Measurements from ENCODE around the gene KDM6A.

The KDM6A gene

DNA sequence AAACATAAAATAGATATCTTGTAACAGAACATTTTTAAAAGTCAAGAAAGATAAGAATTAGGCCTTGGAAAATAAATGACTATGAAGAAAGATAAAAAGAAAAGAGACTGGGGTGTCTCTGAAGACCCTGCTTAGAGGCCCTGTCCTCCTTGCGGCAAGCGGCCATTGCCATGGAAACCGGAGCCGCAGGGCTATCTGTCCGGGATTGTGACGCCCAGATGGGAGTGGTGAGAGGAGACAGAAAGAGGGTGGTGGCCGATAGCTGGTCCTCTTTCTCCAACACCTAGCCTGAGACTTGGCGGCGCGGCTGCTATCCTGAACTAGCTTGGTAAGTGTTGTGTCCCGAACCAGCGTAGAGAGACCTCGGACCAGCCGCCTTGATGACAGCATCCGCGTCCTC is 29.2 kb upstream of the KDM6A start, which contains the start of gene DUSP21:
Gene DUSP21 (plus strand): TSS at position 269 of the 400 bp plus-strand sequence. CDS start 112 bp downstream, at position 381.
- TF ChIP-seq ZBTB7A (IDR thresholded peaks at IDR 0.05; ENCODE audit: low read depth) (no peak), TAF1 (IDR thresholded peaks at IDR 0.05; ENCODE audit: low read depth) (no peak), NFIC (IDR thresholded peaks at IDR 0.05) (no peak), EP300 (IDR thresholded peaks at IDR 0.05; ENCODE audit: borderline replicate concordance) (no peak)
- TF ChIP-seq, protein P1, sequence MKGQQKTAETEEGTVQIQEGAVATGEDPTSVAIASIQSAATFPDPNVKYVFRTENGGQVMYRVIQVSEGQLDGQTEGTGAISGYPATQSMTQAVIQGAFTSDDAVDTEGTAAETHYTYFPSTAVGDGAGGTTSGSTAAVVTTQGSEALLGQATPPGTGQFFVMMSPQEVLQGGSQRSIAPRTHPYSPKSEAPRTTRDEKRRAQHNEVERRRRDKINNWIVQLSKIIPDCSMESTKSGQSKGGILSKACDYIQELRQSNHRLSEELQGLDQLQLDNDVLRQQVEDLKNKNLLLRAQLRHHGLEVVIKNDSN (IDR thresholded peaks at IDR 0.05): no peak
- TF ChIP-seq, protein P2, sequence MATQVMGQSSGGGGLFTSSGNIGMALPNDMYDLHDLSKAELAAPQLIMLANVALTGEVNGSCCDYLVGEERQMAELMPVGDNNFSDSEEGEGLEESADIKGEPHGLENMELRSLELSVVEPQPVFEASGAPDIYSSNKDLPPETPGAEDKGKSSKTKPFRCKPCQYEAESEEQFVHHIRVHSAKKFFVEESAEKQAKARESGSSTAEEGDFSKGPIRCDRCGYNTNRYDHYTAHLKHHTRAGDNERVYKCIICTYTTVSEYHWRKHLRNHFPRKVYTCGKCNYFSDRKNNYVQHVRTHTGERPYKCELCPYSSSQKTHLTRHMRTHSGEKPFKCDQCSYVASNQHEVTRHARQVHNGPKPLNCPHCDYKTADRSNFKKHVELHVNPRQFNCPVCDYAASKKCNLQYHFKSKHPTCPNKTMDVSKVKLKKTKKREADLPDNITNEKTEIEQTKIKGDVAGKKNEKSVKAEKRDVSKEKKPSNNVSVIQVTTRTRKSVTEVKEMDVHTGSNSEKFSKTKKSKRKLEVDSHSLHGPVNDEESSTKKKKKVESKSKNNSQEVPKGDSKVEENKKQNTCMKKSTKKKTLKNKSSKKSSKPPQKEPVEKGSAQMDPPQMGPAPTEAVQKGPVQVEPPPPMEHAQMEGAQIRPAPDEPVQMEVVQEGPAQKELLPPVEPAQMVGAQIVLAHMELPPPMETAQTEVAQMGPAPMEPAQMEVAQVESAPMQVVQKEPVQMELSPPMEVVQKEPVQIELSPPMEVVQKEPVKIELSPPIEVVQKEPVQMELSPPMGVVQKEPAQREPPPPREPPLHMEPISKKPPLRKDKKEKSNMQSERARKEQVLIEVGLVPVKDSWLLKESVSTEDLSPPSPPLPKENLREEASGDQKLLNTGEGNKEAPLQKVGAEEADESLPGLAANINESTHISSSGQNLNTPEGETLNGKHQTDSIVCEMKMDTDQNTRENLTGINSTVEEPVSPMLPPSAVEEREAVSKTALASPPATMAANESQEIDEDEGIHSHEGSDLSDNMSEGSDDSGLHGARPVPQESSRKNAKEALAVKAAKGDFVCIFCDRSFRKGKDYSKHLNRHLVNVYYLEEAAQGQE (IDR thresholded peaks at IDR 0.05; ENCODE audit: low read depth): no peak

DNA sequence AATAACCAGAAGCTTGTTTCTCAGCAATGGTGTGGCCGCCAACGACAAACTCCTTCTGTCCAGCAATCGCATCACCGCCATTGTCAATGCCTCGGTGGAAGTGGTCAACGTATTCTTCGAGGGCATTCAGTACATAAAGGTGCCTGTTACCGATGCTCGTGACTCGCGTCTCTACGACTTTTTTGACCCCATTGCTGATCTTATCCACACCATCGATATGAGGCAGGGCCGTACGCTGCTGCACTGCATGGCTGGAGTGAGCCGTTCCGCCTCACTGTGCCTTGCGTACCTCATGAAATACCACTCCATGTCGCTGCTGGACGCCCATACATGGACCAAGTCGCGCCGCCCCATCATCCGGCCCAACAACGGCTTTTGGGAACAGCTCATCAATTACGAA is 28.8 kb upstream of the KDM6A start:
- TF ChIP-seq TCF12 (IDR thresholded peaks at IDR 0.05; ENCODE audit: low read depth) (no peak), CREB1 (IDR thresholded peaks at IDR 0.05; ENCODE audit: low read depth) (no peak), EP300 (IDR thresholded peaks at IDR 0.05; ENCODE audit: borderline replicate concordance) (no peak), ZBTB7A (IDR thresholded peaks at IDR 0.05; ENCODE audit: low read depth) (no peak), YY1 (IDR thresholded peaks at IDR 0.05; ENCODE audit: low read depth) (no peak), RAD21 (IDR thresholded peaks at IDR 0.05; ENCODE audit: low read depth) (no peak), TAF1 (IDR thresholded peaks at IDR 0.05; ENCODE audit: low read depth) (no peak), EGR1 (IDR thresholded peaks at IDR 0.05) (no peak), TEAD4 (IDR thresholded peaks at IDR 0.05) (no peak), NFIC (IDR thresholded peaks at IDR 0.05) (no peak), CEBPB (IDR thresholded peaks at IDR 0.05) (no peak), FOXM1 (IDR thresholded peaks at IDR 0.05; ENCODE audit: borderline replicate concordance, low read depth) (no peak)
- TF ChIP-seq, protein P2 (IDR thresholded peaks at IDR 0.05; ENCODE audit: low read depth): no peak
- TF ChIP-seq, protein P1 (IDR thresholded peaks at IDR 0.05): no peak
- TF ChIP-seq, protein P3, sequence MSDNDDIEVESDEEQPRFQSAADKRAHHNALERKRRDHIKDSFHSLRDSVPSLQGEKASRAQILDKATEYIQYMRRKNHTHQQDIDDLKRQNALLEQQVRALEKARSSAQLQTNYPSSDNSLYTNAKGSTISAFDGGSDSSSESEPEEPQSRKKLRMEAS (IDR thresholded peaks at IDR 0.05): no peak

DNA sequence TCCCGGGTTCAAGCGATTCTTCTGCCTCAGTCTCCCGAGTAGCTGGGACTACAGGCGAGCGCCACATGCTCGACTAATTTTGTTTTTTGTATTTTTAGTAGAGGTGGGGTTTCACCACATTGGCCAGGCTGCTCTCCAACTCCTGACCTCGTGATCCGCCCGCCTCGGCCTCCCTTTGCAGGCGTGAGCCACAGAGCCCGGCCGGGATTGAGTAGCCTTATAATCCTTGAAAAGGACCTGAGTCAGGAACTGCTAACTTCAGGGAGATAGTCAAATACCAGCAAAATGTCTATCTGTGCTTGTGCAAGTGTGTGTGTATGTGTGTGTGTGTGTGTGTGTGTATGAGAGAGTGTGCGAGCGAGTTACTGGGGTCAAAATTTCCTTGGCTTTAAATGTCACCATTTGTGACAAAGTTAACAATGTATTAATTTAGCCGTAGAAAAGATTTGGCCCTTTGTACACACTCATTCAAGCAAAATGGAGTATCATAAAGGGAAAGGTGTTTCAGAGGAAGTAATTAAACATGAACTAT is 1.8 kb upstream of the KDM6A start:
- no peak for TF ChIP-seq YY1 (IDR thresholded peaks at IDR 0.05; ENCODE audit: low read depth)

DNA sequence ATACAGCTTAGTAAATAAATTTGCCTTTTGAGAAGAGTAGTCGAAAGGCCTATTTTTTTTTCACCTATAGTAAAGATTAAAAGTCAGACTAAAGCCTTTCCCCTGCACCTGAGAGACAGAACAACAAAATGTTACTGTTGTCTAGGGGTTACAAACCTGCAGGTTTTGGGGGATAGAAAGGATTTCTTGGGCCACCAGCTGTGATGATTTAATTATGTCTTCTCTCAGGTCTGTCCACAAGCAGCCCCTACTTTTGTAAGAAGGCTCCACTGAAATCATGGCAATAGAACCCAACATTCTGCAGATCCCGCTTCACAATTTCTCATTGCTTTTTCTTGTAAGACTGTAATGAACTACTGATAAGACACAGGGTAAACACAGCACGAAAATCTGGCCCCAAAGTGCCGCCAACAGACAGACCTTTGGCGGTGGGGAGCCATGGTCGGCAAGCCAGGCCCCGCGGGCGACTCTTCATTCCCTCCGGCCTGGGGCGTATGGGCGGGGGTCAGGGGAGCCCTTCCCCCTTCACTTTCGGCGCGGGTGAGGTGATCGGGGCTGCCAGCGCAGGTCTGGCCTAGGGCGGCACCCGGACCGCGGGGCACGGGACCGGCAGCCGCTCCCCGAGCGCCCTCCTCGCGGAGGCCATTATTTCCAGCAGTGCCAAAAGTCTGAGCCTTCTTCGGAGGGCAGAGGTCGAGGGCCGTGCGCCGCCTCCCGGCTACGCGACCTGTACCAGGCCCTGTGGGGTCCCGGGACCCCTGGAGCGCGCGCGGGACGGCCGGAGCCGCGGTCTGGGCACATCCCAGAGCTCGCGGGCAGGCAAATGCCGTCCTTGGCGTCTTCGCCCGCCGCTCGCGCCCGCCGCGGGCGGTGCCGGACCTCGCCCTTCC is 812 bp upstream of the KDM6A start:
- no peak for TF ChIP-seq EGR1 (IDR thresholded peaks at IDR 0.05)
- no peak for TF ChIP-seq NFIC (IDR thresholded peaks at IDR 0.05)
- no peak for TF ChIP-seq TEAD4 (IDR thresholded peaks at IDR 0.05)
- no peak for TF ChIP-seq YY1 (IDR thresholded peaks at IDR 0.05; ENCODE audit: low read depth)
- TF ChIP-seq TAF1 (IDR thresholded peaks at IDR 0.05; ENCODE audit: low read depth): no peak
- TF ChIP-seq EP300 (IDR thresholded peaks at IDR 0.05; ENCODE audit: borderline replicate concordance): no peak
- TF ChIP-seq TCF12 (IDR thresholded peaks at IDR 0.05; ENCODE audit: low read depth): no peak
- TF ChIP-seq, protein P3 (IDR thresholded peaks at IDR 0.05): no peak
- TF ChIP-seq CREB1 (IDR thresholded peaks at IDR 0.05; ENCODE audit: low read depth): no peak
- no peak for TF ChIP-seq FOXM1 (IDR thresholded peaks at IDR 0.05; ENCODE audit: borderline replicate concordance, low read depth)

DNA sequence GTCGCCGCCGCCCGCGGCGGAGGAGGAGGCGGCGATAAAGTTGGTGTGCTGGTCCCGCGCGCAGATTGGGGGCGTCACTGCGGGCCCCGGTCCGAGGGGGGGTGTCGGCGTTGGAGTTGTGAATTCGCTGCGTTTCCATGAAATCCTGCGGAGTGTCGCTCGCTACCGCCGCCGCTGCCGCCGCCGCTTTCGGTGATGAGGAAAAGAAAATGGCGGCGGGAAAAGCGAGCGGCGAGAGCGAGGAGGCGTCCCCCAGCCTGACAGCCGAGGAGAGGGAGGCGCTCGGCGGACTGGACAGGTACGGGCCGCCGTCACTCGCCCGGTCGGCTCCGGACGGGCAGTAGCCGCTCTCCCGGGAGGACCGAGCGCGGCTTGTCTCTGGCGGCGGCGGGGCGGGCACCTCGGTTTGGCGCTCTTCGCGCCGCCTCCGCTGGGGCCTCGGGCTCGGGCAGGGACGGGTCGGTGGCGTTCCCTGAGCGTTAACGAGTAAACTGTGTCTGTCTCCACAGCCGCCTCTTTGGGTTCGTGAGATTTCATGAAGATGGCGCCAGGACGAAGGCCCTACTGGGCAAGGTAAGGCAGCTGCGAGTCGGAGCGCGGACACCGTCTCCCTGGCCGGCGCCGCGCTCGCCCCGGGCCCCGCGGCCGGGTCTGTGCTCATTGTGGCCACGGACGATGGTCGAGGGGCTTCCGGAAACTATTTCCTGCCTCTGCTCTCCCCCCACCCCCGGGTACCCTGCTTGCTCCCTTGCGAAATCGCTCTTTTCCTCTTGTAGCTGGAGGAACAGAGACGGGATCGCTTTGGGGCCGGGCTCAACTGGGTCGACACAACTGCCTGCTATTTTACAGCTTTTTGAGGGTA is 658 bp downstream of the KDM6A start:
- TF ChIP-seq CREB1 (IDR thresholded peaks at IDR 0.05; ENCODE audit: low read depth): no peak
- TF ChIP-seq, protein P1 (IDR thresholded peaks at IDR 0.05): no peak
- TF ChIP-seq CEBPB (IDR thresholded peaks at IDR 0.05): peak; percentile 50; the same call in 1 of the 2 replicates
- TF ChIP-seq EGR1 (IDR thresholded peaks at IDR 0.05): no peak
- peak; percentile 55; the same call in 1 of the 2 replicates for TF ChIP-seq YY1 (IDR thresholded peaks at IDR 0.05; ENCODE audit: low read depth)
- TF ChIP-seq FOXM1 (IDR thresholded peaks at IDR 0.05; ENCODE audit: borderline replicate concordance, low read depth): no peak
- TF ChIP-seq TEAD4 (IDR thresholded peaks at IDR 0.05): no peak
- no peak for TF ChIP-seq NFIC (IDR thresholded peaks at IDR 0.05)
- 0 out of 2 replicates have a peak, but pooled peaks have one; percentile 4 for TF ChIP-seq TAF1 (IDR thresholded peaks at IDR 0.05; ENCODE audit: low read depth)
- no peak for TF ChIP-seq RAD21 (IDR thresholded peaks at IDR 0.05; ENCODE audit: low read depth)
- no peak for TF ChIP-seq TCF12 (IDR thresholded peaks at IDR 0.05; ENCODE audit: low read depth)
- TF ChIP-seq, protein P2 (IDR thresholded peaks at IDR 0.05; ENCODE audit: low read depth): no peak
